ENCODE results near the gene UNC119B.

The UNC119B gene

GRCh38 chr12:120708651-120709050, 1.6 kb upstream of the UNC119B start:
- no peak for TF ChIP-seq CTCF (IDR thresholded peaks at IDR 0.05; ENCODE audit: insufficient read depth, missing control alignments)
- DNase-seq (ENCODE audit: insufficient read length, low spot score) (no peak), FAIRE-seq (no peak)

GRCh38 chr12:120710805-120711296, 593 bp downstream of the UNC119B start:
- DNase-seq (ENCODE audit: insufficient read length, low spot score) (no peak), FAIRE-seq (no peak)
- no peak for TF ChIP-seq CTCF (IDR thresholded peaks at IDR 0.05; ENCODE audit: insufficient read depth, missing control alignments)

- no peak for TF ChIP-seq CTCF (IDR thresholded peaks at IDR 0.05; ENCODE audit: insufficient read depth, missing control alignments)
- FAIRE-seq (no peak), DNase-seq (ENCODE audit: insufficient read length, low spot score) (no peak)
These were observed 1.2 kb downstream of the UNC119B start for GRCh38 chr12:120711411-120711810.

GRCh38 chr12:120712610-120713009, 2.4 kb downstream of the UNC119B start:
- DNase-seq (ENCODE audit: insufficient read length, low spot score): no peak
- FAIRE-seq: no peak
- no peak for TF ChIP-seq CTCF (IDR thresholded peaks at IDR 0.05; ENCODE audit: insufficient read depth, missing control alignments)

GRCh38 chr12:120713861-120714482, 3.7 kb downstream of the UNC119B start:
- TF ChIP-seq CTCF (IDR thresholded peaks at IDR 0.05; ENCODE audit: insufficient read depth, missing control alignments): peak; percentile 82
- DNase-seq (ENCODE audit: insufficient read length, low spot score) (peak; percentile 55), FAIRE-seq (no peak)

- TF ChIP-seq CTCF (IDR thresholded peaks at IDR 0.05; ENCODE audit: insufficient read depth, missing control alignments): no peak
- DNase-seq (ENCODE audit: insufficient read length, low spot score) (no peak), FAIRE-seq (no peak)
These were observed 7.8 kb downstream of the UNC119B start for GRCh38 chr12:120718055-120718454.

- TF ChIP-seq CTCF (IDR thresholded peaks at IDR 0.05; ENCODE audit: insufficient read depth, missing control alignments): no peak
- no peak for DNase-seq (ENCODE audit: insufficient read length, low spot score)
- FAIRE-seq: no peak
These were observed 8.8 kb downstream of the UNC119B start for GRCh38 chr12:120719072-120719471.

Measured in D721Med (cell line).